H1 (cell line): ENCODE data around the gene GLYATL3. TPM values are rescaled to one million over a fixed set of nuclear protein-coding genes. Genes with fewer than 3 reads are reported as not detected.
A peak's percentile ranks its signal among the peaks of the same experiment; 100 is the strongest.

Experiments
- CTCF ChIA-PET: fragments of 300-600 bp; sonication (Branson Sonifier 250); formaldehyde crosslinking; loops from one replicate; lab custom pipeline; 2021; ENCODE audit not compliant: partially characterized antibody; lab: Charles Lee
- POLR2A ChIA-PET: fragments of 300-600 bp; sonication (Branson Sonifier 250); formaldehyde crosslinking; loops from one replicate; lab custom pipeline; 2021; ENCODE audit warnings: inconsistent platforms; ENCODE audit not compliant: partially characterized antibody; lab: Charles Lee
- DNase-seq, 2 experiments: peaks; one replicate each; pipeline versions ENCODE4 v3.0.0 to v3.0.0-alpha.2; 2010 to 2022; ENCODE audit warnings: low spot score in 2 of 2, low read depth in 1 of 2, mixed read lengths in 1 of 2
- FAIRE-seq: peaks from 2 replicates; lab custom pipeline; 2011; peaks lifted over from hg19 to GRCh38; lab: Jason Lieb, UNC
- H2AFZ ChIP-seq: 2 replicates; pipeline ENCODE4 v1.8.1; 2012; ENCODE audit warnings: low read length, inconsistent platforms
- H2AK5ac ChIP-seq: 2 replicates; pipeline ENCODE4 v1.6.1; 2013; ENCODE audit warnings: low read depth, low read length
- H2BK120ac ChIP-seq: replicated peaks from 2 replicates; pipeline ENCODE3; 2013; ENCODE audit warnings: low read depth, low read length, inconsistent platforms
- H2BK12ac ChIP-seq: 2 replicates; pipeline ENCODE4 v1.6.1; 2013; ENCODE audit warnings: low read depth, low read length
- H2BK15ac ChIP-seq: 2 replicates; pipeline ENCODE4 v1.6.1; 2013; ENCODE audit warnings: low read length
- H2BK20ac ChIP-seq: 2 replicates; pipeline ENCODE4 v1.6.1; 2013; ENCODE audit warnings: low read length
- H2BK5ac ChIP-seq: 2 replicates; pipeline ENCODE4 v1.6.1; 2013; ENCODE audit warnings: low read depth, low read length
- H3K14ac ChIP-seq: 2 replicates; pipeline ENCODE4 v1.6.1; 2013; ENCODE audit warnings: inconsistent platforms; ENCODE audit not compliant: insufficient read length
- H3K18ac ChIP-seq: 2 replicates; pipeline ENCODE4 v1.6.1; 2013; ENCODE audit warnings: low read length; ENCODE audit errors: extremely low read depth
- H3K23ac ChIP-seq: 2 replicates; pipeline ENCODE4 v1.6.1; 2013; ENCODE audit warnings: inconsistent platforms; ENCODE audit not compliant: insufficient read length
- H3K23me2 ChIP-seq: 2 replicates; pipeline ENCODE4 v1.6.1; 2013; ENCODE audit warnings: low read depth, low read length
- H3K27ac ChIP-seq: 2 replicates; pipeline ENCODE4 v1.6.1; 2011; ENCODE audit warnings: low read depth, low read length, inconsistent platforms
- H3K27me3 ChIP-seq, 4 experiments: replicated peaks in 1 of 4; 1 replicate in 1 of 4; 2 replicates in 3 of 4; pipeline versions ENCODE4 v1.6.1 to v1.8.1; 2011 to 2013; ENCODE audit warnings: low read length in 3 of 4, mild to moderate bottlenecking in 3 of 4, inconsistent platforms in 2 of 4, mixed read lengths in 2 of 4, moderate library complexity in 1 of 4; ENCODE audit not compliant: control insufficient read depth in 3 of 4, insufficient read depth in 3 of 4; ENCODE audit errors: extremely low read depth in 1 of 4
- H3K36me3 ChIP-seq, 4 experiments: 2 replicates each; pipeline versions ENCODE4 v1.6.1 to v1.8.1; 2011 to 2013; ENCODE audit warnings: mild to moderate bottlenecking in 4 of 4, low read length in 3 of 4, moderate library complexity in 2 of 4, control low read depth in 1 of 4, inconsistent platforms in 1 of 4; ENCODE audit not compliant: insufficient read depth in 4 of 4, control insufficient read depth in 2 of 4
- H3K4ac ChIP-seq: replicated peaks from 2 replicates; pipeline ENCODE3; 2013; ENCODE audit warnings: low read length, low read depth, mixed read lengths, inconsistent platforms; ENCODE audit not compliant: insufficient read length
- H3K4me1 ChIP-seq, 4 experiments: replicated peaks in 1 of 4; 1 replicate in 1 of 4; 2 replicates in 3 of 4; pipeline versions ENCODE4 v1.6.1 to v1.8.1; 2011 to 2013; ENCODE audit warnings: low read length in 3 of 4, inconsistent platforms in 2 of 4, mixed read lengths in 1 of 4; ENCODE audit not compliant: insufficient read depth in 4 of 4, control insufficient read depth in 3 of 4
- H3K4me2 ChIP-seq, 2 experiments: 2 replicates each; pipeline versions ENCODE4 v1.6.1 to v1.8.1; 2011 to 2013; ENCODE audit warnings: low read depth in 2 of 2, low read length in 2 of 2, control low read depth in 1 of 2, inconsistent platforms in 1 of 2, mild to moderate bottlenecking in 1 of 2; ENCODE audit not compliant: insufficient read depth in 1 of 2
- H3K4me3 ChIP-seq, 4 experiments: fragments of 200-600, 300-600 bp in 1 of 4; sonication (generic), shearing (Covaris generic), sonication (Bioruptor Twin) in 1 of 4; 2 replicates each; pipeline versions ENCODE4 v1.5.1 to v1.8.1; 2011 to 2016; ENCODE audit warnings: low read length in 4 of 4, low read depth in 3 of 4, control low read depth in 2 of 4, inconsistent platforms in 2 of 4, mild to moderate bottlenecking in 2 of 4, mixed read lengths in 1 of 4, moderate library complexity in 1 of 4; ENCODE audit not compliant: insufficient read depth in 2 of 4; ENCODE audit errors: extremely low read depth in 1 of 4
- H3K56ac ChIP-seq: replicated peaks from 2 replicates; pipeline ENCODE3; 2013; ENCODE audit warnings: low read depth, mild to moderate bottlenecking, mixed read lengths, low read length, inconsistent platforms; ENCODE audit not compliant: insufficient read length
- H3K79me1 ChIP-seq: 2 replicates; pipeline ENCODE4 v1.6.1; 2013; ENCODE audit warnings: low read depth, low read length, control low read depth
- H3K79me2 ChIP-seq, 2 experiments: 2 replicates each; pipeline versions ENCODE4 v1.6.1 to v1.8.1; 2012 to 2013; ENCODE audit warnings: low read length in 2 of 2, mild to moderate bottlenecking in 2 of 2, inconsistent platforms in 1 of 2; ENCODE audit not compliant: insufficient read depth in 2 of 2, control insufficient read depth in 1 of 2
- H3K9ac ChIP-seq, 4 experiments: replicated peaks in 1 of 4; 1 replicate in 1 of 4; 2 replicates in 3 of 4; pipeline versions ENCODE4 v1.6.1 to v1.8.1; 2011 to 2013; ENCODE audit warnings: low read depth in 3 of 4, low read length in 3 of 4, control low read depth in 2 of 4, mild to moderate bottlenecking in 2 of 4, moderate library complexity in 2 of 4, inconsistent platforms in 1 of 4; ENCODE audit errors: extremely low read depth in 1 of 4
- H3K9me3 ChIP-seq, 2 experiments: 2 replicates each; pipeline versions ENCODE4 v1.6.1 to v1.8.1; 2012 to 2013; ENCODE audit warnings: mild to moderate bottlenecking in 2 of 2, moderate library complexity in 2 of 2, control low read depth in 1 of 2, inconsistent platforms in 1 of 2, low read depth in 1 of 2, low read length in 1 of 2, mixed read lengths in 1 of 2; ENCODE audit not compliant: insufficient read depth in 2 of 2
- H4K20me1 ChIP-seq, 2 experiments: replicated peaks in 1 of 2; 2 replicates each; pipeline versions ENCODE3 to v1.8.1; 2011 to 2013; ENCODE audit warnings: inconsistent platforms in 2 of 2, low read length in 2 of 2, mild to moderate bottlenecking in 1 of 2; ENCODE audit not compliant: insufficient read depth in 2 of 2, control insufficient read depth in 1 of 2
- H4K5ac ChIP-seq: 2 replicates; pipeline ENCODE4 v1.6.1; 2013; ENCODE audit warnings: low read length, low read depth, mixed read lengths, inconsistent platforms; ENCODE audit not compliant: insufficient read length
- H4K8ac ChIP-seq: 2 replicates; pipeline ENCODE4 v1.8.0; 2013; ENCODE audit warnings: mild to moderate bottlenecking, moderate library complexity, low read length, inconsistent platforms; ENCODE audit not compliant: insufficient read depth; ENCODE audit errors: extremely low read depth
- H4K91ac ChIP-seq: replicated peaks from 2 replicates; pipeline ENCODE3; 2013; ENCODE audit warnings: low read length, mixed read lengths, inconsistent platforms; ENCODE audit not compliant: insufficient read length
- CEBPB ChIP-seq: IDR thresholded peaks from 2 replicates; pipeline ENCODE4 v1.6.1; 2012; ENCODE audit warnings: low read depth, low read length
- POLR2A ChIP-seq, 2 experiments: IDR thresholded peaks; 1 replicate in 1 of 2; 2 replicates in 1 of 2; pipeline ENCODE4 v1.6.1; 2011; ENCODE audit warnings: low read depth in 2 of 2, low read length in 2 of 2, mild to moderate bottlenecking in 2 of 2; ENCODE audit errors: control extremely low read depth in 1 of 2
- RBBP5 ChIP-seq: IDR thresholded peaks from 2 replicates; pipeline ENCODE4 v1.7.1; 2012; ENCODE audit warnings: low read depth, mild to moderate bottlenecking, inconsistent platforms, low read length, moderate library complexity, borderline replicate concordance
- TCF12 ChIP-seq: IDR thresholded peaks from 2 replicates; pipeline ENCODE4 v1.6.1; 2011; ENCODE audit warnings: low read depth, mild to moderate bottlenecking, low read length
- WGBS, 2 experiments: shearing (Covaris generic) in 1 of 2; methylation state at CpG; one replicate each; pipeline versions ENCODE4 v1.1.6 to v1.1.7; 2013 to 2015; ENCODE audit warnings: low lambda C conversion rate in 2 of 2, mixed read lengths in 2 of 2, inconsistent platforms in 1 of 2, low coverage in 1 of 2, missing lambda C conversion rate in 1 of 2; ENCODE audit not compliant: insufficient replicate concordance in 2 of 2, insufficient coverage in 1 of 2, insufficient read length in 1 of 2; ENCODE audit errors: extremely low coverage in 1 of 2, missing lambda C conversion rate in 1 of 2; 5-methylcytosine and 5-hydroxymethylcytosine counted together
- polyA plus RNA-seq, 7 experiments: library from polyadenylated mRNA; depleted of rRNA in 3 of 7; stranded (reverse) in 5 of 7; unstranded in 2 of 7; fragments of >200 nt in 5 of 7; fragments of 200-250 nt in 2 of 7; gene quantifications; 1 replicate in 5 of 7; 2 replicates in 1 of 7; 4 replicates in 1 of 7; pipeline versions ENCODE4 v1.2.1 to v1.2.3, GENCODE V29; 2011 to 2013; ENCODE audit warnings: missing spikeins in 2 of 7, mixed read lengths in 2 of 7
- total RNA-seq: library from RNA; stranded (reverse); fragmentation: NEBNext Ultra II Directional; extraction: Animal tissue kit (Norgen Biotek cat#: 25700); gene quantifications from 2 replicates; pipeline ENCODE4 v1.2.1, GENCODE V29; 2021

GLYATL3 gene
- total and polyA plus RNA-seq, 2 of the 8 experiments (the other 6 are each of a cell fraction or from before 2014, with no cell fraction given), result not detected

GRCh38 chr6:49539102-49539501, 39.4 kb downstream of the GLYATL3 start:
- WGBS, 2 experiments, result 96% methylated on average over 3 of the region's 3 CpGs; no CpG with 5 or more reads in 1 of the 2 experiments
- Histone ChIP-seq H2BK15ac (no peak overlapping the region), H3K79me2 (no peaks in the 10 kb centered on the region), H3K14ac (no peak overlapping the region), H4K5ac (no peak overlapping the region), H3K18ac (no peak overlapping the region), H3K36me3 (no peaks in the 10 kb centered on the region), H3K27me3 (no peaks in the 10 kb centered on the region), H3K4me1 (no peaks in the 10 kb centered on the region), H2BK12ac (no peak overlapping the region), H3K4me2 (no peak overlapping the region), H2BK120ac (no peak overlapping the region), H3K9me3 (no peaks in the 10 kb centered on the region), H3K23ac (no peak overlapping the region), H2BK20ac (no peak overlapping the region), H3K23me2 (no peaks in the 10 kb centered on the region), H3K4ac (no peak overlapping the region), H2AFZ (no peak overlapping the region), H4K20me1 (no peaks in the 10 kb centered on the region), H4K91ac (no peak overlapping the region), H3K4me3 (no peak overlapping the region), H2BK5ac (no peak overlapping the region), H3K56ac (no peak overlapping the region), H3K79me1 (no peaks in the 10 kb centered on the region), H3K9ac (no peak overlapping the region), H4K8ac (no peak overlapping the region), H3K27ac (no peak overlapping the region), H2AK5ac (no peak overlapping the region)
- FAIRE-seq (no peak), DNase-seq (no peak)
- CTCF ChIA-PET, result no interaction called here
- TF ChIP-seq CEBPB (peak; percentile 85), RBBP5 (no peak), TCF12 (no peak), POLR2A (IDR thresholded peaks at IDR 0.05; ENCODE audit: control extremely low read depth in 1 of 2, low read depth in 2 of 2, low read length in 2 of 2) (no peak)
- POLR2A ChIA-PET, result no interaction called here
